Gastroesophageal sphincter (tissue), 3 donors: ENCODE measurements around the gene WDR20.
"Not testable (repeated sequence)": the region's sequence is repeated elsewhere in the genome, so short reads cannot be mapped to it uniquely, and the experiment has no call there.

Source experiments
- CTCF ChIP-seq, 4 experiments: fragments of 200-600 bp in 2 of 4; fragments of 450-650 bp in 2 of 4; sonication (generic) in 1 of 4; IDR thresholded peaks; one replicate each; pipeline ENCODE4 v1.5.1; 2017 to 2019; ENCODE audit warnings: antibody characterized with exemption in 4 of 4, mild to moderate bottlenecking in 2 of 4, moderate library complexity in 2 of 4
- EP300 ChIP-seq: sonication (generic); formaldehyde crosslinking; IDR thresholded peaks from one replicate; pipeline ENCODE4 v1.6.1; 2017; ENCODE audit warnings: antibody characterized with exemption, mild to moderate bottlenecking
- POLR2A ChIP-seq, 2 donors: fragments of 450-650 bp; IDR thresholded peaks; one replicate each; pipeline ENCODE4 v1.6.1; 2017; ENCODE audit warnings: antibody characterized with exemption in 2 of 2, mild to moderate bottlenecking in 2 of 2, moderate library complexity in 1 of 2
- POLR2AphosphoS5 ChIP-seq: sonication (generic); formaldehyde crosslinking; IDR thresholded peaks from one replicate; pipeline ENCODE4 v1.6.1; 2017; ENCODE audit warnings: antibody characterized with exemption

DNA sequence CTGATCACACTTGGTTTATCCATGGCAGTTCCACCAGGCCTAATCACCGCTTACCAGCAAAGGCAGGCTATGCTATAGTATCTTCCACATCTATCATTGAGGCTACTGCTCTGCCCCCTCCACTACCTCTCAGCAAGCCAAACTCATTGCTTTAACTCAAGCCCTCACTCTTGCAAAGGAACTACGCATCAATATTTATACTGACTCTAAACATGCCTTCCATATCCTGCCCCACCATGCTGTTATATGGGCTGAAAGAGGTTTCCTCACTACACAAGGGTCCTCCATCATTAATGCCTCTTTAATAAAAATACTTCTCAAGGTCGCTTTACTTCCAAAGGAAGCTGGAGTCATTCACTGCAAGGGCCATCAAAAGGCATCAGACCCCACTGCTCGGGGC is 104.1 kb downstream of the WDR20 start:
- TF ChIP-seq CTCF (IDR thresholded peaks at IDR 0.05); POLR2A (IDR thresholded peaks at IDR 0.05); EP300; POLR2AphosphoS5: not testable (repeated sequence)
